ENCODE measurements around the gene AFAP1L2. TPM values are rescaled to one million over a fixed set of nuclear protein-coding genes. Genes with fewer than 3 reads are reported as not detected.

The AFAP1L2 gene
- total and polyA plus RNA-seq, 9 of the 15 experiments (the other 6 are each of a cell fraction or from before 2014, with no cell fraction given), result 0.07 TPM; not detected in 8

DNA sequence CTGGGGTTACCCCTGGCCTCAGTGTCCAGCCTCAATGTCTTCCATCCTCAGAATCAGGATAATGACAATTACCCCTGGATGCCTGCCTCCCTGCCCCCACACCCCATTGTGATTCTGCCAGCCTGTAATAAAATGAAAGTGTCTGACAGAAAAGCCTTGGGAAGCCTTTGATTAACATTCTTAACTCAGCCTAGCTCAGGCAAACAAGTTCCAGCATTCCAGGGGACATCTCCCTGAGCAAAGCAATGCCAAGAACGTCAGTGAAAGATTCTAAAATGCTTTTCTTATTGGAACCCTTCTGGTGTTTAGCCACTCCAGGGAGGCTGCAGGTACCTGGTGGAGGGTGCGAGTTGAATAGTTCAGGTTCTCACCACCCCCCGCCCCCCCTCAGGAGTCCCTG lies 18.7 kb downstream of the AFAP1L2 start:
- ChIA-PET CTCF (ENCODE audit: low intra/inter-chr PET ratio) (no interaction called here), POLR2A (no interaction called here)
- ATAC-seq, result no peak
- Histone ChIP-seq H3K36me3 (ENCODE audit: control insufficient read depth, insufficient read depth, low read length) (no peaks in the 10 kb centered on the region), H2AFZ (ENCODE audit: low read depth, low read length) (no peak overlapping the region), H3K4me3 (no peak overlapping the region), H3K79me2 (ENCODE audit: control insufficient read depth, insufficient read depth, low read length) (no peaks in the 10 kb centered on the region), H3K4me2 (ENCODE audit: insufficient read depth, low read length) (no peak overlapping the region), H3K9ac (ENCODE audit: insufficient read depth in 1 of 2, low read depth in 2 of 2, low read length in 2 of 2) (no peak overlapping the region), H4K20me1 (replicated peaks; ENCODE audit: control insufficient read depth, insufficient read depth, low read length) (no peaks in the 10 kb centered on the region), H3K27ac (ENCODE audit: extremely low read depth, low read depth, low read length) (no peak overlapping the region), H3K4me1 (replicated peaks in 1 of 2; ENCODE audit: control insufficient read depth in 2 of 2, insufficient read depth in 2 of 2, low read length in 2 of 2) (no peaks in the 10 kb centered on the region), H3K9me3 (replicated peaks; ENCODE audit: control insufficient read depth, insufficient read depth, low read depth, low read length) (no peaks in the 10 kb centered on the region), H3K9me1 (ENCODE audit: control insufficient read depth, insufficient read depth, low read length) (no peaks in the 10 kb centered on the region), H3K27me3 (ENCODE audit: control insufficient read depth in 2 of 2, insufficient read depth in 2 of 2, low read length in 2 of 2) (no peaks in the 10 kb centered on the region)
- TF ChIP-seq, protein P1, sequence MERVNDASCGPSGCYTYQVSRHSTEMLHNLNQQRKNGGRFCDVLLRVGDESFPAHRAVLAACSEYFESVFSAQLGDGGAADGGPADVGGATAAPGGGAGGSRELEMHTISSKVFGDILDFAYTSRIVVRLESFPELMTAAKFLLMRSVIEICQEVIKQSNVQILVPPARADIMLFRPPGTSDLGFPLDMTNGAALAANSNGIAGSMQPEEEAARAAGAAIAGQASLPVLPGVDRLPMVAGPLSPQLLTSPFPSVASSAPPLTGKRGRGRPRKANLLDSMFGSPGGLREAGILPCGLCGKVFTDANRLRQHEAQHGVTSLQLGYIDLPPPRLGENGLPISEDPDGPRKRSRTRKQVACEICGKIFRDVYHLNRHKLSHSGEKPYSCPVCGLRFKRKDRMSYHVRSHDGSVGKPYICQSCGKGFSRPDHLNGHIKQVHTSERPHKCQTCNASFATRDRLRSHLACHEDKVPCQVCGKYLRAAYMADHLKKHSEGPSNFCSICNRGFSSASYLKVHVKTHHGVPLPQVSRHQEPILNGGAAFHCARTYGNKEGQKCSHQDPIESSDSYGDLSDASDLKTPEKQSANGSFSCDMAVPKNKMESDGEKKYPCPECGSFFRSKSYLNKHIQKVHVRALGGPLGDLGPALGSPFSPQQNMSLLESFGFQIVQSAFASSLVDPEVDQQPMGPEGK (CRISPR knock-in tag; IDR thresholded peaks at IDR 0.05; ENCODE audit: borderline replicate concordance), result no peak
- no peak for DNase-seq (ENCODE audit: extremely low read depth in 1 of 4, low spot score in 3 of 4)
- intact Hi-C loops (cut with micrococcal nuclease), result no loop called here
- no TSS peak for BruUV-seq (replicated peaks)
- WGBS (ENCODE audit: insufficient coverage, low coverage, missing lambda C conversion rate), result 0% methylated on average over 3 of the region's 3 CpGs
- no peak for FAIRE-seq
- in situ Hi-C loops (cut with MboI), result no loop called here

DNA sequence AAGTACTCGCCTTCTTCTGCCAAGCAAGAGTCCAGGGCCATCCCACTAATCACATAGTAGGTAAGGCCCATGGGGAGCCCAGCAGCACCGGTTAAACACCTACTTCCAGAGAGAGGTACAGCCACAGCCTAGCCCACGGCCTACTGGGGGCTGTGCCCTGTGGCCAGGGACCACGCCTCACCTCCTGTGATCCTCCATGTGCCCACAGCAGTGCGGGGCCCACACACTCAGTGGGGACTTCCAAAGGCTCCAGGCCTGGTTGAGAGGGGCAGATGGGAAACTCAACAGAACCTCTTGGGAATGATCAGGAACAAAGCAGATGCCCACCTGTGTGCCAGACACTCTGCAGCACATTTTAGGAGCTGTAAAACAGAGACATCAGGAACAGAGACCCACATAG lies 19.7 kb downstream of the AFAP1L2 start:
- intact Hi-C loops (cut with micrococcal nuclease) (no loop called here), in situ Hi-C loops (cut with MboI) (no loop called here)
- Histone ChIP-seq H3K9me3 (replicated peaks; ENCODE audit: control insufficient read depth, insufficient read depth, low read depth, low read length) (no peaks in the 10 kb centered on the region), H3K27me3 (ENCODE audit: control insufficient read depth in 2 of 2, insufficient read depth in 2 of 2, low read length in 2 of 2) (no peaks in the 10 kb centered on the region), H2AFZ (ENCODE audit: low read depth, low read length) (no peak overlapping the region), H3K9ac (ENCODE audit: insufficient read depth in 1 of 2, low read depth in 2 of 2, low read length in 2 of 2) (no peak overlapping the region), H3K4me2 (ENCODE audit: insufficient read depth, low read length) (no peak overlapping the region), H3K36me3 (ENCODE audit: control insufficient read depth, insufficient read depth, low read length) (no peaks in the 10 kb centered on the region), H4K20me1 (replicated peaks; ENCODE audit: control insufficient read depth, insufficient read depth, low read length) (no peaks in the 10 kb centered on the region), H3K9me1 (ENCODE audit: control insufficient read depth, insufficient read depth, low read length) (no peaks in the 10 kb centered on the region), H3K27ac (ENCODE audit: extremely low read depth, low read depth, low read length) (no peak overlapping the region), H3K4me3 (no peak overlapping the region), H3K79me2 (ENCODE audit: control insufficient read depth, insufficient read depth, low read length) (no peaks in the 10 kb centered on the region), H3K4me1 (replicated peaks in 1 of 2; ENCODE audit: control insufficient read depth in 2 of 2, insufficient read depth in 2 of 2, low read length in 2 of 2) (no peaks in the 10 kb centered on the region)
- WGBS (ENCODE audit: insufficient coverage, low coverage, missing lambda C conversion rate), result 0% methylated on average over 4 of the region's 5 CpGs
- ATAC-seq (no peak), DNase-seq (ENCODE audit: extremely low read depth in 1 of 4, low spot score in 3 of 4) (no peak), FAIRE-seq (no peak)
- POLR2A ChIA-PET, result no interaction called here
- CTCF ChIA-PET (ENCODE audit: low intra/inter-chr PET ratio), result no interaction called here
- no TSS peak for BruUV-seq (replicated peaks)
- TF ChIP-seq SIN3B (IDR thresholded peaks at IDR 0.05; ENCODE audit: low read depth) (no peak), EGR1 (conservative IDR thresholded peaks at IDR 0.05) (no peak), FOXM1 (IDR thresholded peaks at IDR 0.05; ENCODE audit: low read depth) (no peak), FOXM1 (CRISPR knock-in tag; IDR thresholded peaks at IDR 0.05; ENCODE audit: low read depth) (no peak), SMAD3 (CRISPR knock-in tag; conservative IDR thresholded peaks at IDR 0.05) (no peak), TGIF2 (CRISPR knock-in tag; IDR thresholded peaks at IDR 0.05) (no peak), CHD2 (IDR thresholded peaks at IDR 0.05; ENCODE audit: low read depth, low read length) (no peak), BRD4 (IDR thresholded peaks at IDR 0.05) (no peak), PHF8 (IDR thresholded peaks at IDR 0.05; ENCODE audit: borderline replicate concordance, low read length) (no peak), EZH2 (IDR thresholded peaks at IDR 0.05; ENCODE audit: borderline replicate concordance, low read depth, low read length) (no peak), ZNF146 (CRISPR knock-in tag; IDR thresholded peaks at IDR 0.05; ENCODE audit: unreplicated experiment) (no peak)

Measured in K562 (cell line).